AG09309 (cell line): Measurements from ENCODE around the gene VPS45.

Source experiments
- DNase-seq: peaks from one replicate; pipeline ENCODE4 v3.0.0-alpha.2; 2010; ENCODE audit warnings: low read depth
- H3K4me3 ChIP-seq: 2 replicates; pipeline ENCODE4 v1.5.1; 2011; ENCODE audit warnings: mild to moderate bottlenecking, low read depth, low read length, moderate library complexity; ENCODE audit not compliant: control insufficient read depth
- CTCF ChIP-seq: IDR thresholded peaks from 2 replicates; pipeline ENCODE4 v1.5.1; 2011; ENCODE audit warnings: mild to moderate bottlenecking, low read depth, low read length, inconsistent platforms; ENCODE audit not compliant: insufficient read depth, control insufficient read depth; ENCODE audit errors: missing control alignments

VPS45 gene

GRCh38 chr1:150156868-150157603 is 89.5 kb downstream of the VPS45 start:
- no peak overlapping the region for H3K4me3 ChIP-seq
- no peak for DNase-seq
- no peak for TF ChIP-seq CTCF

- no peak for DNase-seq
- TF ChIP-seq CTCF = no peak
- no peak overlapping the region for H3K4me3 ChIP-seq
These were observed 92.0 kb downstream of the VPS45 start for GRCh38 chr1:150159550-150159949.

- no peak overlapping the region for H3K4me3 ChIP-seq
- no peak for TF ChIP-seq CTCF
- DNase-seq = no peak
These were observed 93.5 kb downstream of the VPS45 start for GRCh38 chr1:150160964-150161621.

- no peak for TF ChIP-seq CTCF
- peak overlapping the region; percentile 9; the same call in 1 of the 2 replicates for H3K4me3 ChIP-seq
- DNase-seq = no peak
These were observed 94.4 kb downstream of the VPS45 start for GRCh38 chr1:150161747-150162581.

- no peak for DNase-seq
- no peak for TF ChIP-seq CTCF
- peak overlapping the region; percentile 9 for H3K4me3 ChIP-seq
These were observed 94.9 kb downstream of the VPS45 start for GRCh38 chr1:150162582-150162861.

GRCh38 chr1:150162862-150163706 is 95.5 kb downstream of the VPS45 start:
- peak overlapping the region; percentile 9 for H3K4me3 ChIP-seq
- DNase-seq = peak; percentile 97
- TF ChIP-seq CTCF = peak; percentile 22
